Measurements from ENCODE around the gene AKNA. TPM values are rescaled to one million over a fixed set of nuclear protein-coding genes. Genes with fewer than 3 reads are reported as not detected.

Gene AKNA
- total RNA-seq, 2 experiments from 2014 or later, result 107 to 118 TPM

DNA sequence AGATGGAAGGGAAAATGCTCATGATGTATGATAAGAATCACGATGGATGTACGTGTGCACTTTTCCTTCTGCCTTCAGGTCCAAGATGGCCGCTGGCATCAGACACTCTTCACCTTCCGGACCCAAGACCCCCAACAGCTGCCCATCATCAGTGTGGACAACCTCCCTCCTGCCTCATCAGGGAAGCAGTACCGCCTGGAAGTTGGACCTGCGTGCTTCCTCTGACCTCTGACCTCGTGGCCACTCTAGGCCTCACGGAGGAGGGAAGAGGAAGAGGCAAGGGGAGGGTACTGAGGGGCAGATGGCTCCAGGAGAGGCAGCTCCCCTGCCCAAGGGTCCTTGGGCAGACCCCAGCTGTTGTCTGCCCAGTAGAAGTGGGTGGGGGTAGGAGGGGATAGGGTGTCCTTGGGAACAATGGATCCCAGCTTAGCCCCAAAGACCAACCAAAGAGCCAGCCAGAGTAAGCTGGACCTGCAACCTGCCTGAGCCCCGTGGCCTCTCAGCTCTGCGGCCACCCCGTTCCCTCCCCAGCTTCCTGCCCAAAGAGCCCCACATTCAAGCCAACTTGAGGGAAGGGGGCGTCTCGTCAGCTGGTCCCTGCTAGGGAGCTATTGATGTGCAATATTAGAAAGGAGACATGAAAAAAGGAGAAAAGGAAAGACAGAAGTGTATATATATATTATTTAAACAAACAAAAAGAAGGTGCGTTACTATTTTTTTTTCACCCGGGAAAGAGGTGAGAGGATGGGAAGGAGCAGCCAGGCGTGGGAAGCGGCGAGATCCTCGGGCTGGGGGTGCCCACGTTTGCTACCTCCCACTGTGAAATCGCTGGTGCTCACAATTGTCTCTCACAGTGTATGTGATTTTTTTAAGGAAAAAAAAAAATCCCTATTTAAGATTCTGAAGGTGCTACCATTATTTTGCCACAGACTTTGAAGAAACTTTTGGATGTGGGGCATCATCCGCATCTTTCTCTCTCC, 77.0 kb downstream of the AKNA start:
- CTCF ChIA-PET, result interaction anchor here (0.6 to 0.7 kb wide), 2 partner anchors 29 to 461 kb away, joined by 3 read pairs; no protein-coding TSS in a partner anchor
- Mint-ChIP-seq H3K4me3 (no peak overlapping the region), H3K36me3 (ENCODE audit: low read depth) (no peaks in the 10 kb centered on the region), H3K27ac (no peak overlapping the region), H3K27me3 (ENCODE audit: low read depth) (no peaks in the 10 kb centered on the region), H3K9me3 (no peaks in the 10 kb centered on the region), H3K4me1 (ENCODE audit: low read depth) (peaks cover under 1% of the 10 kb centered on the region)
- no peak for DNase-seq
- intact Hi-C loops (cut with micrococcal nuclease), result no loop called here

DNA sequence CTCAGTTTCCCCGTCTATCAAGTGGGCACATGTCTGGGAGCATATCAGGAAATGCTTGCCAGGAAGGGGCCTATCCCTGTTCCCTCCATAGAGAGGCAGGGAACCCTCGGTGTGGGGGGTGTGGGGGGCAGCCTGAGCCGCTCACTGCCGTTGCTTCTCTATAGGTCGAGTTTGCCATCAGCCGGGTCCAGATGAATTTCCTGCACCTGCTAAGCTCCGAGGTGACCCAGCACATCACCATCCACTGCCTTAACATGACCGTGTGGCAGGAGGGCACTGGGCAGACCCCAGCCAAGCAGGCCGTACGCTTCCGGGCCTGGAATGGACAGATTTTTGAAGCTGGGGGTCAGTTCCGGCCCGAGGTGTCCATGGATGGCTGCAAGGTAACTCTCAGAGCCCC, 78.7 kb downstream of the AKNA start:
- CTCF ChIA-PET, result interaction anchor here (1.3 kb wide), 1 partner anchor 10 kb away, joined by 5 read pairs; no protein-coding TSS in a partner anchor
- DNase-seq, result no peak

DNA sequence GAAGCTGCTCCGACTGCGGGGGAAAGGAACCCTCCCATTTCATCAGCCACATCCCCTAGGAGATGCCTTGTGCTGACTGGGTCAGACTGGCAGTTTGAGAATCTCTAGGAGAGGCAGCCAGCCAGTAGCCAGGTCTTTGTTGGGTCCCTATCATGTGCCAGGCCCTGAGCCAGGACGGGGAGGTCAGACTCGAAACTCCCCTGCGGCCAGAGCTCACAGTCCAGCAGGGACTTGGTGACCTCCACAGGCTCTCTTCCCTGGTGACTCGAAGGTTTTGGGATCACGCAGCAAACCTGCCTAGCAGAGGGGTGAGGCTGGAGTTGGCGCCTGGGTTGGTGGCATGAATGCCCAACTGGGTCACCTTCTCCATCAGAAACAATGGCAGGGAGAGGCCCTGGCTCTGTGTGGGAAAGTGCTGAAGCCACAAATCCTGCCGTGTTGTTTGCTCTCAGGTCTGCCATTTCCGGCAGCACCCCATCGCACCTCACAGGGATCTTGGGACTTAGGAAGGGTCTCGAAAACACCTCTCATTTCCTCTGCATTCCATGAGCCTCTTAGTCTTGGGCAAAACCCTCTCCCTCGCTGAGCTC, 79.3 kb downstream of the AKNA start:
- intact Hi-C loops (cut with micrococcal nuclease), result no loop called here
- CTCF ChIA-PET, result interaction anchor here (1.3 kb wide), 1 partner anchor 9 kb away, joined by 5 read pairs; no protein-coding TSS in a partner anchor
- H3K27me3 Mint-ChIP-seq (ENCODE audit: low read depth), result no peaks in the 10 kb centered on the region
- H3K36me3 Mint-ChIP-seq (ENCODE audit: low read depth), result no peaks in the 10 kb centered on the region
- no peak overlapping the region for H3K27ac Mint-ChIP-seq
- no peak for DNase-seq
- H3K4me3 Mint-ChIP-seq, result no peak overlapping the region
- peaks cover 4% of the 10 kb centered on the region for H3K4me1 Mint-ChIP-seq (ENCODE audit: low read depth)
- no peaks in the 10 kb centered on the region for H3K9me3 Mint-ChIP-seq

More for the DNA sequence above, 78.7 kb downstream of the AKNA start:
- H3K27ac Mint-ChIP-seq, result no peak overlapping the region
- intact Hi-C loops (cut with micrococcal nuclease), result no loop called here
- H3K4me1 Mint-ChIP-seq (ENCODE audit: low read depth), result peaks cover 4% of the 10 kb centered on the region
- H3K36me3 Mint-ChIP-seq (ENCODE audit: low read depth), result no peaks in the 10 kb centered on the region
- H3K9me3 Mint-ChIP-seq, result no peaks in the 10 kb centered on the region
- H3K4me3 Mint-ChIP-seq, result no peak overlapping the region
- H3K27me3 Mint-ChIP-seq (ENCODE audit: low read depth), result no peaks in the 10 kb centered on the region

DNA sequence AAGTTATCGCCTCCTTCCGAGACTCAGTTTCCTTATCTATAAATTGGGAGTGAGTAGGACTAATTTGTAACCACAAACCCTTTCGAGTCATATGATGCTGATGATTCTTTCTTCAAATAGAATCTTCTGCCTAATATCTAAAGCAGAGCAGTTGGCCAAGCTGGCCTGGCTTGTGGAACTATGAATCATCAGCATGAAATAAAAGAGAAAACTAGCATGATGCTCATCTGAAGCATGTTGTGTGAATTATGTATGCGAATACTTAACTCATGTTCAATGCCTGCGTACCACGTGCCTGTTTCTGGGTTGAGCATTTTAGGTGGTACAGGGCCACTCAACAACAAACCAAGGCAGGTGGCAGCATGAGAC, 79.9 kb downstream of the AKNA start:
- no peaks in the 10 kb centered on the region for H3K27me3 Mint-ChIP-seq (ENCODE audit: low read depth)
- no peaks in the 10 kb centered on the region for H3K36me3 Mint-ChIP-seq (ENCODE audit: low read depth)
- H3K4me1 Mint-ChIP-seq (ENCODE audit: low read depth), result peaks cover 4% of the 10 kb centered on the region
- no peak for DNase-seq
- CTCF ChIA-PET, result no interaction called here
- no peaks in the 10 kb centered on the region for H3K9me3 Mint-ChIP-seq
- no peak overlapping the region for H3K4me3 Mint-ChIP-seq
- no peak overlapping the region for H3K27ac Mint-ChIP-seq
- intact Hi-C loops (cut with micrococcal nuclease), result no loop called here

DNA sequence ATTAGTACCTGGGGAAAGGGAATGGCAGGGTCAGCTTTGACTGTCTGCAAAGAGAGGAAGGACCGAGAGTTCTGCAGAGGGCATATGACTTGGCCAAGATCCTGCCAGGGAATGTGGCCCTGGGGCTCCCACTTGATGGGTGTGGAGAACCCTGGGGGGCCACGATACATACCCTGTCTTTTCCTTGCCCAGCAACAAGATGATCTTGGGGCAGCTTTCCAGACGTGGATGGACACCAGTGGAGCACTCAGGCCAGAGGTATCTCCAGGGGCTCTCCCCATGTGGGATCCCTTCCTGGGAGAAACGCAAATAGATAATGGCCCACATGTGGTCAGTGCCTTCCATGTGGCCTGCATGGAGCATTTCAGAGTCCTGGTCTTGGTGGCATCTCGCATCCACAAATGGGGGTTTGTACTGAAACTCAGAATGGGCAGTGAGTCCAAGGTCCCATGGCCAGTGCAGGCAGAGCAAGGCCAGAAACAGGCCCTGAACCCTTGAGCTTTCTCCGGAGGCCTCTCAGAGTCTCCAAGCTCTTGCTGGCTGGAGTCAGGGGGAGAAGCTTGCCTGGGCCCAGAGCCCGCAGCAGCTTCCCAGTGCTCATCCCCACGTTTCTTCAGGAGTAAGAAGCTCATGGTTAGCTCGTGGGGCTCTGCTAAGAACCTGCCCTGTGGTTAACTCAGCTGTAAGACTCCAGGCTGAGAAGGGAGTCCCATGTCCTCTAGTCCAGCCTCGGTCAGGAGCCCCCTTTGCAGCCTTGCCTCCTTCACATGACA, 83.2 kb downstream of the AKNA start:
- H3K27ac Mint-ChIP-seq, result no peak overlapping the region
- peaks cover 4% of the 10 kb centered on the region for H3K4me1 Mint-ChIP-seq (ENCODE audit: low read depth)
- DNase-seq, result no peak
- H3K27me3 Mint-ChIP-seq (ENCODE audit: low read depth), result no peaks in the 10 kb centered on the region
- no peak overlapping the region for H3K4me3 Mint-ChIP-seq
- H3K9me3 Mint-ChIP-seq, result no peaks in the 10 kb centered on the region
- no peaks in the 10 kb centered on the region for H3K36me3 Mint-ChIP-seq (ENCODE audit: low read depth)
- CTCF ChIA-PET, result interaction anchor here (1.0 to 1.7 kb wide), 2 partner anchors 14 to 319 kb away, joined by 3 to 9 read pairs; no protein-coding TSS in a partner anchor
- intact Hi-C loops (cut with micrococcal nuclease), result loop anchor here (1.0 kb wide), 1 partner anchor 196 kb away; no protein-coding TSS in a partner anchor

DNA sequence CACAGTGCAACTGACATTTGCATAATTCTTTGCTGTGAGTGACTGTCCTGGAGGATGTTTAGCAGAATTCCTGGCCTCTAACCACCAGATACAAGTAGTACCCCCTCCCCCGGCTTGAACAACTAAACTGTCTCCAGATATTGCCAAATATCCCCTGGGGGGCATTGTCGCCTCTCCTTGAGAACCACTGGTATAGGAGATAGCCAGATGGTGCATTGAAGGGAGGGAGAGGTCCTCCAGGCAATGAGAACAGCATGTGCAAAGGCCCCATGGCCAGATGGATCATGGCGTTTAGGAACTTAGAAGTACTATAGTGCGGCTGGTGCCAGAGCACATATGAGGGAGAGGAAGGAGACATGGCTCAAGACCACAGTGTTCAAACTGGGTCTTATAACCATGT, 83.8 kb downstream of the AKNA start:
- Mint-ChIP-seq H3K27me3 (ENCODE audit: low read depth) (no peaks in the 10 kb centered on the region), H3K36me3 (ENCODE audit: low read depth) (no peaks in the 10 kb centered on the region), H3K9me3 (no peaks in the 10 kb centered on the region), H3K27ac (no peak overlapping the region), H3K4me3 (no peak overlapping the region), H3K4me1 (ENCODE audit: low read depth) (peaks cover 4% of the 10 kb centered on the region)
- intact Hi-C loops (cut with micrococcal nuclease), result no loop called here
- CTCF ChIA-PET, result interaction anchor here (1.7 kb wide), 1 partner anchor 13 kb away, joined by 9 read pairs; no protein-coding TSS in a partner anchor
- DNase-seq, result no peak

DNA sequence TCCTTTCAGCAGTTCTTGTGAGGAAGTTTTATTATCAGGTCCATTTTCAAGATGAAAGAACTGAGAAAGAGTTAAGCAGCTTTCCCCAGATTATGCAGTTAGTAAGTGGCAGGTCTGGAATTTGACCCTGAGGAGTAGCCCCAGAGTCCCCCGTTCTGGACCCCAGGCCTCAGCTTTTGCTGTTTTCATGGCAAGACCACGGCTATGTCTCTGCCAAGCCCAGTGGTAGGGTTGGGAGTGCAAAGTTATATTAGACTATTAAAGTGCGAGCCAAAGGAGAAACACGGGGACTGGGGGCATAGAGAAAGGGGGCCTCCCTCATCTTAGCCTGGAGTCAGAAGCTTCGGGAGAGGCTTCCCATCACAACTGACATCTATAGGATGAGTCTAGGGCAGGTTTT, 84.2 kb downstream of the AKNA start:
- DNase-seq, result no peak
- H3K36me3 Mint-ChIP-seq (ENCODE audit: low read depth), result no peaks in the 10 kb centered on the region
- no peak overlapping the region for H3K4me3 Mint-ChIP-seq
- no peaks in the 10 kb centered on the region for H3K9me3 Mint-ChIP-seq
- peaks cover 4% of the 10 kb centered on the region for H3K4me1 Mint-ChIP-seq (ENCODE audit: low read depth)
- CTCF ChIA-PET, result interaction anchor here (1.7 kb wide), 1 partner anchor 13 kb away, joined by 9 read pairs; no protein-coding TSS in a partner anchor
- H3K27ac Mint-ChIP-seq, result no peak overlapping the region
- intact Hi-C loops (cut with micrococcal nuclease), result no loop called here
- H3K27me3 Mint-ChIP-seq (ENCODE audit: low read depth), result no peaks in the 10 kb centered on the region

DNA sequence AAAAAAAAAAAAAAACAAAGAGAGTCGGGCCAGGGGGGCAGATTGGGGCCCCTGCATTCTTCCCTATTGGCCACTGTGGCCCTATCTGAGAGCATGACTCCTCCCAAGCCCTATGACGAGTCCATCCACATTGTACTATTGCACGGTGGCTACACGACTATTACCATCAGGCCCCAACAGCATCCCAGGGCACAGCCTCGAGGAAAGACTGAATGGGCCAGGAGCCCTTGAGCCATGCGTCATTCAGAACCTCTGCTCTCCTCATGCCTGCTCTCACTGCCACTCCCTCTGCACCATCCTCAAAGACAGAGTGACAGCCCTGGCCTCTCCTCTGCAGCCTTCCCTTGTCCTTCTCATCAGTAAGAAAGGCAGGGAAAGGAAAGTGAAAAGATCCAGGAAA, 85.1 kb downstream of the AKNA start:
- H3K9me3 Mint-ChIP-seq, result no peaks in the 10 kb centered on the region
- DNase-seq, result no peak
- peaks cover 4% of the 10 kb centered on the region for H3K4me1 Mint-ChIP-seq (ENCODE audit: low read depth)
- no peak overlapping the region for H3K4me3 Mint-ChIP-seq
- H3K27me3 Mint-ChIP-seq (ENCODE audit: low read depth), result no peaks in the 10 kb centered on the region
- CTCF ChIA-PET, result no interaction called here
- no peak overlapping the region for H3K27ac Mint-ChIP-seq
- no peaks in the 10 kb centered on the region for H3K36me3 Mint-ChIP-seq (ENCODE audit: low read depth)
- intact Hi-C loops (cut with micrococcal nuclease), result no loop called here

DNA sequence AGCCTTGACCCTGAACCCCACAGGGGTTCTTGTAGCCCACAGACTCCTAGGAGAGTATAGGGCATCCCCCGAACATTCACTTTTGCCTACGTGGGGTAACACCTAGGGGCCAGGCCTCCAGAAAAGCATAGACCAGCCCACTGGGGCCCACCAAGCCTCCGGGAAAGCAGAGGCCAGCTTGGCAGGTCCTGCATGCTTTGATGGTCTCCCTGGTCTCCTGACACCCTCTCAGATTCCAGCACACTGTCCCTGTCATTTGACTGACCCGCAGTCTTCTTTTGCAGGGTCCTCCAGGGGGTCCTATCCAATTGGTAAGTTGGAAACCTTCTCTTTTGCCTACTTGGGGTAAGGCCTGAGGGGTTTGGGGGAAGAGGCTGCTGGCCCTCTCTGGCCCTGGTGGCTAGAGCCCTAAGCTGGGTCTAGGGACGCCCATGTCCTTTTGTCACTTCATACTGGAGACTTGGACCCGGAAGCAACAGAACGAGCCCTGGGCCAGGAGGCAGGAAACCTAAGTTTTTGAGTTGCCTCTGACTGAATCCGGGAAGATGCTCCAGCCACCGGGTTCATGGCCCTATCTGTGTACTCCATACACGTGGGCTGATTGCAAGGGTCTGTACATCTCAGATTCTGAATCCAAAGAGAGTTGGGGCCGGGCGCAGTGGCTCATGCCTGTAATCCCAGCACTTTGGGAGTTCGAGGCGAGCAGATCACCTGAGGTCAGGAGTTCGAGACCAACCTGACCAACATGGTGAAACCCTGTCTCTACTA, 85.8 kb downstream of the AKNA start:
- DNase-seq, result no peak
- H3K4me1 Mint-ChIP-seq (ENCODE audit: low read depth), result peaks cover 4% of the 10 kb centered on the region
- CTCF ChIA-PET, result interaction anchor here (0.6 kb wide), 1 partner anchor 219 kb away, joined by 3 read pairs; no protein-coding TSS in a partner anchor
- H3K9me3 Mint-ChIP-seq, result no peaks in the 10 kb centered on the region
- H3K27ac Mint-ChIP-seq, result no peak overlapping the region
- no peaks in the 10 kb centered on the region for H3K27me3 Mint-ChIP-seq (ENCODE audit: low read depth)
- no peaks in the 10 kb centered on the region for H3K36me3 Mint-ChIP-seq (ENCODE audit: low read depth)
- H3K4me3 Mint-ChIP-seq, result no peak overlapping the region
- intact Hi-C loops (cut with micrococcal nuclease), result no loop called here

DNA sequence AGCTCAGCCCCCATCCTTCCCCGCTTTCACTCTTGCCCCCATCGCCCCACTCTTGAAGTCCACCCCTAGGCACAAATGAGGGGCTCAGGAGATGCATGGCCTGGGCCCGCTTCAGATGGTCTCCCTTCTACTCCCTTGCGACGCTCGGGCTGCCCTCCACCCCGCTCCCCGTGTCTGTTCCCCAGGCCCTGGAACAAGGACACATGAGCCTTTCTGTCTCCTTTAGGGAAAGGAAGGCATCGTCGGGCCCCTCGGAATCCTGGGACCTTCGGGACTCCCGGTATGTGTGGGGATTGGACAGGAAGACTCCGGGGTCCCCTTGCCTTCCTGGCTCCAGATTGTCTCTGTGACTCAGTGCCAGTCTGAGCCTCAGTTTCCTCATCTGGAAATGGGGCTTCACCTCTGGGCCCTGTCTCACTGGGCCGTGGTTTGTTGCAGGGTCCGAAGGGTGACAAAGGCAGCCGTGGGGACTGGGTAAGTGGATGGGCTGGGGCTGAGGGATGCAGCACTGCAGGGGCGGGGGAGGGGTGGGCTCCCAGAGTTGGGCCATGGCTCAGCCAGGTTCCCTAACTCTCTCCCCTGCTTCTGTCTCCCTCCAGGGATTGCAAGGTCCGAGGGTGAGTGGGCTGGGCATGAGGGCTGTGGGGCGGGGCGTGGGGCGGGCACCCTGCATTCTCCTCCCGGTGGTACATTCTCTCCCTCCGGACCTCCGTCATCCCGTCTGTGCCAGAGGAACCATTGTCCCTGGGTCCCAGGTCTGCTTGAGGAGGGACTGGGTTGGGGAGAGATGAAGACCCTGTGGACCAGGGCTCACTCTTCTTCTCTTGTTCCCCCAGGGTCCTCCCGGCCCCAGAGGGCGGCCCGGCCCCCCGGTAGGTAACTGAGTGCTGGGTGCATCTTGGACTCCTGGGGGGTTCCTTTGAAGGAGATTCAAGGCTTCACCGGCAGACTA, 86.7 kb downstream of the AKNA start:
- H3K36me3 Mint-ChIP-seq (ENCODE audit: low read depth), result no peaks in the 10 kb centered on the region
- no peaks in the 10 kb centered on the region for H3K9me3 Mint-ChIP-seq
- peaks cover 4% of the 10 kb centered on the region for H3K4me1 Mint-ChIP-seq (ENCODE audit: low read depth)
- CTCF ChIA-PET, result interaction anchor here (2.0 kb wide), 1 partner anchor 10 kb away, joined by 12 read pairs; no protein-coding TSS in a partner anchor
- no peak overlapping the region for H3K27ac Mint-ChIP-seq
- H3K27me3 Mint-ChIP-seq (ENCODE audit: low read depth), result no peaks in the 10 kb centered on the region
- no peak for DNase-seq
- intact Hi-C loops (cut with micrococcal nuclease), result no loop called here
- no peak overlapping the region for H3K4me3 Mint-ChIP-seq
